Neural cell (in vitro differentiated cells): ENCODE data around the gene KIR3DL3.
"Not testable (repeated sequence)": the region's sequence is repeated elsewhere in the genome, so short reads cannot be mapped to it uniquely, and the experiment has no call there.

Experiments
- CTCF ChIP-seq: fragments of 450-650 bp; IDR thresholded peaks from 2 replicates; pipeline ENCODE4 v1.5.1; 2014; ENCODE audit warnings: antibody characterized with exemption, mild to moderate bottlenecking, moderate library complexity; ENCODE audit not compliant: poor library complexity, severe bottlenecking
- EP300 ChIP-seq: fragments of 450-650 bp; conservative IDR thresholded peaks from 2 replicates; pipeline ENCODE4 v1.6.1; 2014; ENCODE audit warnings: antibody characterized with exemption, mild to moderate bottlenecking, moderate library complexity; ENCODE audit not compliant: poor library complexity, severe bottlenecking
- EZH2 ChIP-seq: fragments of 200-600, 300-800 bp; shearing (Covaris generic), sonication (generic); IDR thresholded peaks from 2 replicates; pipeline ENCODE4 v1.6.1; 2014; ENCODE audit warnings: antibody characterized with exemption, low read length, borderline replicate concordance, mild to moderate bottlenecking; ENCODE audit not compliant: insufficient read depth, poor library complexity, severe bottlenecking
- MXI1 ChIP-seq: fragments of 450-650 bp; conservative IDR thresholded peaks from 2 replicates; pipeline ENCODE4 v1.6.1; 2014; ENCODE audit warnings: antibody characterized with exemption, mild to moderate bottlenecking; ENCODE audit not compliant: poor library complexity, severe bottlenecking
- POLR2AphosphoS5 ChIP-seq: IDR thresholded peaks from 2 replicates; pipeline ENCODE4 v1.6.1; 2012
- RAD21 ChIP-seq: fragments of 450-650 bp; conservative IDR thresholded peaks from 2 replicates; pipeline ENCODE4 v1.6.1; 2014; ENCODE audit warnings: antibody characterized with exemption, mild to moderate bottlenecking, moderate library complexity
- REST ChIP-seq: IDR thresholded peaks from 2 replicates; pipeline ENCODE4 v1.6.1; 2012; ENCODE audit warnings: borderline replicate concordance
- TAF1 ChIP-seq: IDR thresholded peaks from 2 replicates; pipeline ENCODE4 v1.6.1; 2012; ENCODE audit warnings: low read depth

GRCh38 chr19:54766464-54766863 lies 42.2 kb downstream of the KIR3DL3 start:
- not testable (repeated sequence) for TF ChIP-seq CTCF, POLR2AphosphoS5, RAD21, EP300, REST, EZH2, TAF1, MXI1
